Tongue (tissue), 2 donors: ENCODE measurements around the gene MYLIP. TPM values are rescaled to one million over a fixed set of nuclear protein-coding genes. Genes with fewer than 3 reads are reported as not detected.
A peak's percentile ranks its signal among the peaks of the same experiment; 100 is the strongest.

Experiments used
- DNase-seq: peaks from one replicate; pipeline ENCODE4 v3.0.0-alpha.2; 2015
- total RNA-seq: library from RNA; depleted of rRNA; stranded (reverse); fragments of >200 nt; gene quantifications from one replicate; pipeline ENCODE4 v1.2.3, GENCODE V29; 2014

Gene MYLIP
- total RNA-seq, 1 donor from 2014 or later = 68.6 TPM

DNA sequence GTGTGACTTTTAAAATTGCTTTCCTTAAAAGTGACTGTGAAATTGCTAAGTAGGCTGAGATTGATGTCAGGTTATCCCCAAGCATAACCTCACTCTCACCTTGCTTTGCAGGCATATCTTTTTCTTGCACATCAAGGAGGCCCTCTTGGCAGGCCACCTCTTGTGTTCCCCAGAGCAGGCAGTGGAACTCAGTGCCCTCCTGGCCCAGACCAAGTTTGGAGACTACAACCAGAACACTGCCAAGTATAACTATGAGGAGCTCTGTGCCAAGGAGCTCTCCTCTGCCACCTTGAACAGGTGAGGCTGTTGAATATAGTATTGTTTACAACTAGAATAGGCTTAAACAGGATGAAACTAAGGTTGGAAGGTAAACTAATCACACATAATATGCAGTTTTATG is 12.6 kb downstream of the MYLIP start:
- DNase-seq = no peak

DNA sequence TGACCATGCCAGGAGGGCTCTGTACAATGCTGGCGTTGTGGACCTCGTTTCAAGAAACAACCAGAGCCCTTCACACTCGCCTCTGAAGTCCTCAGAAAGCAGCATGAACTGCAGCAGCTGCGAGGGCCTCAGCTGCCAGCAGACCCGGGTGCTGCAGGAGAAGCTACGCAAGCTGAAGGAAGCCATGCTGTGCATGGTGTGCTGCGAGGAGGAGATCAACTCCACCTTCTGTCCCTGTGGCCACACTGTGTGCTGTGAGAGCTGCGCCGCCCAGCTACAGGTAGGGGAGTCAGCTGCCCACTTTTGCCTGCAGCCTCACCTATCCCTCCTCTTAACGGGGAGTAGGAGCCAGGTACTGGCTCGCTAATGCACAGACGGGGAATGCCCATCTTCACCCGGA is 16.2 kb downstream of the MYLIP start:
- no peak for DNase-seq

DNA sequence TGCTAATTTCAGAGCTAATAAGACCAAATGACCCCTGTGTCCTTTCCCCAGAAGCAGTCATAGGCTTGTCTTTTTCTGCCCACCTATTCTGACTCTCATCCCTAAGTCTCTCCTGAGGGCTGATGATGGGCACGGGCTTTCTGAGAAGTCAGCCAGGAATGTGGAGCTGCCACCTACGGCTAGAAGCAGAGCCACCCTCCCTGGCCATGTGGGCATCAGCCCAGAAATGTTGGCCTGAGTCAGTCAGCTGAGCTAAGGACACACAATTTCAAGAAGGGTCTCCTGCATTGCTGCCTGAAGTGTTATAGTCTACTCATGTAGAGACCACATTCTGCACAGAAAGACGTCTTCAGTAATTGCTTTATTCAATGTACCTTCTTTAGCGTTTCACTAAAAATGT is 17.1 kb downstream of the MYLIP start:
- DNase-seq = no peak

DNA sequence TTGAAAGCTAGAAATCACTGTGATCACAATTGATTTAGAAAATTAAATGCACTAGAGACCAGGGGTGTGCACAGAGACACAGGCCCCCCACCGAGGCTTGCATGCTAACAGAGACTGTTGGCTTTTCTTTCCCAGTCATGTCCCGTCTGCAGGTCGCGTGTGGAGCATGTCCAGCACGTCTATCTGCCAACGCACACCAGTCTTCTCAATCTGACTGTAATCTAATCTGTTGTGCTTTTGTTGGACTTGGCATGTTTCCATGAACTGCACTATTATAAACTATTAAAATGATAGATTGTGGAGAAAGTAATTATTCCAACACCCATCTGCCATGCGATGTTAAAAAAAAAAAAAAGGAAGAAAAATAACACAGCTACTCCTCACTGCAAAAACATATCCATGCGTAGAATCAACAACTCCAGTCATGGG is 17.7 kb downstream of the MYLIP start:
- DNase-seq = no peak

DNA sequence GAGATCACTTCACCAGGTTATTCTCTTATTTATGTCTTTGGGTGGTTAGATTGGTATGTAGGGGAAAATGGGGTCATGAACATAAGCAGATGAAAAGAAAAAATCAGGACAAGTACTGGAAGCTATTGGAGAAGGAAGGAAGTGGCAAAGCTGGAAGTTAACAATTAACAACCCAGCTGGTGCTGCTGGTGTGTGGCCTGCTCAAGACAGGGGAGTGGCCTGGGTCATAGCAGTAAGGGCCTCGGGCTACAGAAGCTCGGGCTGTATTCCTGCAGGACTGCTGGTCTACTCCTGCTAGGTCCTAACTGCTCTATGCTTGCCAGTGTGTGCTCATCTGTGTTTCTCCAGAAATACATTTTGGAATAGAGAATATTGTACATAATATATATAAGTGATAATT is 19.6 kb downstream of the MYLIP start:
- DNase-seq = no peak

DNA sequence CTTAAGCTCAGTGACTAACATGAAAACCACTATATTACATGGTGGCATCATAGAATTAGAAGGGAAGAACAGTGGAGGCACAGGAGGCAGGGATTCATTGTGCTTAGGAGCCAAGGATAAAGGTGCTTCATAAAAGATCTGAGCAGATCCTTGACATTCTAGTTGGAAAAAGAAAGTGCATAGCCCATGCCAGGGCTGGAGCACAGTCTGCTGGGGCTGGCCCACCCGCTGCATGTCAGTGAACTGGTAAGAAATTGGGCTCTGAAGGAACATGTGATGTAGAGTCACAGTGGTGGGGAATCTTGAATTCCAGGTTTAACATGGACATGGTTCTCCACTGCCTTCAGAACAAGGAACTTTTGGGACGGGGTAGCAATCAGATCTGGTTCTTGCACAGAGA is 20.4 kb downstream of the MYLIP start:
- DNase-seq = no peak

DNA sequence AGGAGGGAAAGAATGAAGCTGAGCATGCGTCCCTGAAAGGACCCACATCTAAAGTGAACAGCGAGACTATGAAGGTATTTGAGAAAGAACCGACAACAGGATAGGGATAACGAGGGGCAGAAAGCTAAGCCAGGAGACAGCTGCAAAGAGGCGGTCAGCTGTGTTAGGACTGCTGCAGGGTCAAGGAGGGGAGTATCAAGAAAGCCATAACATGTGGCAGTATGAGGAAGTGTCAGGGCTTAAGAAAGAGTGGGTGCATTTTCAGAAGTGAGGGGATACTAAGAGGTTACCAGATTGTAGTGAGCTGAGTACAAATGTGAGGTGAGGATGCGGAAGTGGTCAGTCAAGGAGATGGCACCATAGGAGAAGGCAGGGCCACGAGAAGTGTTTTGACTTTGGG is 21.2 kb downstream of the MYLIP start:
- no peak for DNase-seq

DNA sequence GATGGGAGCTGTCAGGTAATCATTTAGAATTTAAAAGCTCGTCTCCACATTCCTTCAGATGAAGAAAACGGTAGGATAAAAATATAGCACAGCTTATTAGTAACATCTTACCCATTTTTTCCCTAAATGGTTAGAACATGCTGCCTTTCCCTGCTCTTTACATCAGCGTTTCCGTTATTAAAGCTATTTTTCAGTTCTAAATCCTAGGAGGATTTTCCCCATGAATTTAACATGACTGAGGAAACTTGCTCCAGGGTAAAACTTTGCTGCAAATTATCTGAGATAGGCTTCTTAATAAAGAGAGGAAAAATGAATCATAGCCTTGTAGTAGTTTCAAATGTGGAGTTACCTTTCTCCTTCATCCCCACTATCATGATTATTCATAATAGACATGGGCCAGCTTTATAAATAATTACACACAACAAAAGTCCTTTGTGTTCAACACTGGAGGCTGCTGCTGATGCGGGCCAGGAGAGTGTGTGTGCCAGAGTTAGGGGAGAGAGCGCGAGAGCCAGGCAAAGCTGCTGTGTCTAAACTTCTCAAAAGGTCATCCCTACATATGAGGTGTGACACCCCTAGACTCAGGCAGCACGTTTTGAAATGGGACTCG is 24.4 kb downstream of the MYLIP start:
- DNase-seq = no peak

DNA sequence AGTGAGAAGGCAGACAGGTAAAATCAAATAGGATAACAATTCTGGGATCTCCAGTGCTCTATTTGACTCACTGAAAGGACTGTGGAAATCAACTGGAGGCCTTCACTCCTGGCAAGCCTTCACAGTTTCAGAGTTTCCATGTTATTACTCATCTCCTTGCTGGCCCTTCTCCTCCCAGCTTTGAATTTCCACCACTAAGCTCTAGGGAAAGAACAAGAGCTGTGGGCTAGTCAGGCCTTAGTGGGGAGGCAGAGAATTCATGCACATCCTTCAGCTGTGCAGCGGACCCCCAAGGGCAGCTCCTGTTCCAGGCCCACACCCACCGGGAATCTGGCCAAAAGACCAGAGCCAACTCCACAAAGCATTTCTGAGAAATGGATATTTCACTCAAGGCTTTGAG is 26.0 kb downstream of the MYLIP start:
- DNase-seq = peak; percentile 96

DNA sequence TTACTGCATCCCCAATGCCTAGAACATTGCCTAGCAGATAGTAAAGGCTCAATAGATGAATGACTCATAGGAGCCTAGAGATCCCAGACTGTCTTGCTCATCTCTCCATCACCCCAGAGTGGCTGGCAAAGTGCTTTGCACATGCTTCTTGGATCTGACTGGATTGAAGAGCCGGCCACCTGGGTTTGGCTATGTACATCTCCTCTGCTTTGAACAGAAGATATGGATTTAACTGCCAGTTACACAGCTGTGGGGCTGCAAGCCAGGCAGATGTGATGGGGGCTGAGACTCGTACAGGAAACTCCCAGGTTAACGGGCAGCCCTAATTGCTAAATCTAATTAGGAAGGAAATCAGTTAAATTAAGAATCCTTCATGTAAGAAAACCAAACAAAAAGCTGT is 28.6 kb downstream of the MYLIP start:
- peak; percentile 34 for DNase-seq

DNA sequence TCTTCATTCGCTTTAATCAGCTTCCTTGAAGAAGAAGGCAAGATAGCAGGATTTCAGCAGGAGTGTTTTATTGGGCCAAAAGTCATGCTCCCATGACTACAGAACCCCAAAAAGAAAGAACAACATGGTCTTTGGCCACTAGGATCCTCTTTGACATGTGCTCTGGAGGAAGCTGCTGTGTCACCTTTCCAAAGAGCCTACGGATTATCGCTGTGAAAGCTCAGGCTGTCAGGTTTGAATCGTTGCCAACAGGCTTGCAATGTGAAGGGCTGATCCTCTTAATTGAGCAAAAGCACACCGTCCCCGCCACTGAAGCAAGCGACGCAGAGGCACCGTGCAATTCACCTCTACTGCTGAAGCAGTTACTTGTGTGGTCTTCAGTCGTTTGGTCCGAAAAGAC is 29.0 kb downstream of the MYLIP start:
- peak; percentile 80 for DNase-seq

DNA sequence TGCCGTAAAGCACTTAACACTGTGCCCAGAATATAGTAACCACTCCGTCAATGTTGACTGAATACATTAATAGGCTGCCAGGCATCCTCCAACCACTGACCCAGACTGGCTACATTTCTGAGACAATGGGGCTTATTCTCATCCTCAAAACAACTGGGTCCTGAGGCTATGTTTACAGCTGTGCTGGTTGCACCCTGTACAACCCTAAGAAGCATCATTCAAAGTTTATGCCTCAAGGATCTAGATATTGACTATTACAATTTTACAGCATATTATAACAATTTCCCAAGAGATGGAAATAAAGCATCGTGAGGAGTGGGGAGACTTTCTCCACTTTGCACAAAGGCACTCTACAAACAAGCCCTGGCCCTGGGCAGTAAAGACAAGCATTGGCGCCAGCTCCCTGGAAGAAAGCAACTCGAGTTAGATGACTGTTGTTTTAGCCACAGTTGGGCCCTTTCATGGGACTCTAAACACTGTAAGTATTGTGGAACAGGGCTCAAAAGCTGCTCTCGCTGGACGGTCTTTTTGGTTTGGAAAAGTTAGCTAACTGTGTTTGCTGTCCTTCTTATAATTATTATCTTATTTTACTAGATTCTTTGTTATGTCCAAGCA is 30.2 kb downstream of the MYLIP start:
- no peak for DNase-seq

DNA sequence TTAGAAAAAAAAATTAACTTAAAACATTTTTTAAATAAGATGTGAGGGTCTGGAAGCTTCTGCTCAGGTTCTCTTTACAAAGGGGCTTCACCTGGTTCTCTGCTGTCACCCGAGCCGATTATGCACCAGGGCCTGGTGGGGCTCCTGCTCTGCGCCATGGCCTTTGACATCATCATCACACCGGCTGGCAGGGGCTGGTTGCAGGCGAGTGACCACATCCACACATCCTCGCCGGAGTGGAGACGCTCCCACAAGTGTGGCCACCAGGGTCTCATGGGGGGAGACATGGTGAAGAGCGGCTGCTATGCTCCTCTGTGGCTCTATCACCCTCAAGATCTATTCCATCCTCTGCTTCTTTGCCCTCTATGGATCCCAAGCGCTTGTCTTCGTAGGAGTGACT is 31.9 kb downstream of the MYLIP start:
- no peak for DNase-seq

DNA sequence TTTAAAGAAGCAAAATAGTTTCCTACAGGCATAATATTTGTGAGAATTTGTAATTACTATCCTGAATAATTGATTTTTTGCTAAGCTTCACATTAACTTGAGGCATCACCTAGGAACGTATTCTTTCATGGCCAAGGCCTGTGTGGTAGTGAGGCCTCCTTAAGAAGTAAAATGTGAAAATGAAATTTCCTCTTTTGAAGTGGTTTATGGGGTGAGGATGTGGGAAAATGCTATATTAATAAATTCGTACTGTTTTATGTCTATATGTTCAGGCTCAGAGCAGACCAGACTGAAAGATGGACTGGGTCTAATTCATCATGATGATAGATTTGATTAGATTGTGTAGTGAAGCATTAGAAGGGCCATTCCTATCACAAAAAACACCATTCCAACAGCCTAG is 33.1 kb downstream of the MYLIP start:
- no peak for DNase-seq

DNA sequence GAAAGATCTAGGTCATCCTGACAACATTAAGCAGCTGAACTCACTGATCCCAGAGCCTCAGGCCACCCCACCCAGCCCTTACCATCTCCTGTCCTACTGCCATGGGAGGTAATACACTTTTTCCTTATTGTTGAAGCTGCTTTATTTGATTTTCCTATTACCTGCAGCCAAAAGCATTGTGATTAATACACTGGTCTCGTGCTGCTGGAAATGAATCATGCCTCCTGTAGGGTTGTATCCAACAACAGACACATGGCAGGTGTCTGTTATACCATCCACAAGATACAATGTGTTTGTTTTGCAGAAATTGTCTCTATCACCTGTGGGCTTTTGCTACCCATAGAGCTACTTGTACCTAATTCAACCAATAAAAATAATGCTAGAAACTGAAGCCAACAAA is 34.2 kb downstream of the MYLIP start:
- DNase-seq = no peak

DNA sequence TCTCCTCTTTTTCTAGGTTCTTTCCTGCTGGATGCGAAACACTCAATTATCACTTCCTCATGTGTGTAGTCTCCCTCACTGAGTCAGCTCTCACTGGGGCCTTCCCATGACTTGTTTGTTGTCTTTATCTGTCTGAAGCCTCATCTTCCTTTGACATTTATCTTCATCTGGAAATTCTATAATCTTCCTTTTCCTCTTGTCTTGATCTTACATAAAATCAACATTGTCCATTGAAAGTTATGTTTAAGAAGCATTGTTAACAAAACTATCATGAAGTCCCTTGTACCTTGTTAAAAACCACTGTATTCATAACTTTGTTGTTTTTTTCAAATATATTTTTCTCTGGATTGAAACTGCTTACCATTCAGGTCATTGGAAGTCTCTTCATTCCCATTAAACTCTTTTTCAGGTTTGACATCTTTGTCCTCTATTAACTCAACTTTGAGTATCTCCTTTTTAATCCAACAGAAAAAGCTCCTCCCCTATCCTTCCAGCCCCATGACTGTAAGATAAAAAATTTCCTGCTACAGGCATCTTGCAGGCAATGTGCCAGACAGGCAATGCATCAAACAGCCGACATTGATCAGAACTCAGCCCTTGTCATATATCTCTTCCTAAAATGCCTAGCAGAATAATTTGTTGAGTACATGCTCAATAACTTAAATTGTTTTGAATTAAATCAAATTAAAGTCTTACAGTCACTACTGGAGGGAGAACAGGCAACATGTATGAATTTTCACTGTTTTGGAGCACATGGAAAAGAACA is 34.8 kb downstream of the MYLIP start:
- DNase-seq = no peak

DNA sequence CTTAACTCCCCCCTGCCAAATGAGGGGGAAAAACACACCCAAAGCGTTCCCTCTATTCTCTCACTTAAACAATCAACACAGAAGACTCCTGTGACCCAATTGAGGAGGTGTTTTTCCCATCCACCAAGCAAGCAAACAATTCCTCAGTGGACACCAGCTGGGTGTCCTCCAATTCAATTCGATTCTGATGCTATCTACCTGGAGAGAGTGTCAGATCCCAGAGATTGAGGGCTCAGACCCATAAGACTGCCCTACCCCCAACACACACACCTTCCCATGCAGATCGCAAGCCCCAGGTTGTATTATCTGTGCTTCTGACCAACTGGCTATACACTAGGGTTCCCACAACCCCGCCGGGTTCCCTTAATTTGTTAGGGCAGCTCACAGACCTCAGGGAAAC is 36.8 kb downstream of the MYLIP start:
- DNase-seq = no peak

DNA sequence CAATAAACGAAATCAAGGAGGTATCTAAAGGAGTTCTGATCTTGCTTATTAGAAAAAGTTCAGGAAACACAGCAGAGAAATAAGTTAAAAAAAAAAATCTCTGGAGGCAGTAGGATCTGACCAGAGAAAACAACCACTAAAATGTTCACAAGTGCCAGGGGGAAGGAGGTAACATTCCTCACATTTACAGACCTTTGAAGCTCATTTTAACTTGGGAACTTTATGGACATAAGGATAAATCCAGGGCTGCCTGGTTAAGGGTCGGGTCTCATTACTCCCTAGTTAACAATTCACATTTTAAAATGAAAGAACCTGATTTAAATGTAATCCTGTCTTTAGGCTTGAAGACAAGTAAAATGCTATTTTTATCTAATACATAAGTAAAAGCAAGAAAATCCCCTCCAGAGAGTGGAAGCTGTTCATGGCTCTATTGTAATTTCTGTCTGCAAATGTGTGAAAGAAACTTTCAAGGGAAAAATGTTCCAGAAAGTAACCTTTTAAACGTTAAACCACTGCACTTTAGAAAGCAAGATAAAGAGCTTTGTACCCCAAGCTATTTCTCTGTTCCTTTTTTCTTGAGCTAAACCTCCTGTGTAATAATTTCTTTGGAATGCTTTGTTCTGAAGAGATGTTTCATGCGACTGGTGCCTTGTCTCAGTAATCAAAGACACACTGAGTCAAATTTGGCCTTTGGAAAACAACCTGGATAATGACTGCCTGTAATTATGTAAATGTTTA is 38.2 kb downstream of the MYLIP start:
- no peak for DNase-seq

DNA sequence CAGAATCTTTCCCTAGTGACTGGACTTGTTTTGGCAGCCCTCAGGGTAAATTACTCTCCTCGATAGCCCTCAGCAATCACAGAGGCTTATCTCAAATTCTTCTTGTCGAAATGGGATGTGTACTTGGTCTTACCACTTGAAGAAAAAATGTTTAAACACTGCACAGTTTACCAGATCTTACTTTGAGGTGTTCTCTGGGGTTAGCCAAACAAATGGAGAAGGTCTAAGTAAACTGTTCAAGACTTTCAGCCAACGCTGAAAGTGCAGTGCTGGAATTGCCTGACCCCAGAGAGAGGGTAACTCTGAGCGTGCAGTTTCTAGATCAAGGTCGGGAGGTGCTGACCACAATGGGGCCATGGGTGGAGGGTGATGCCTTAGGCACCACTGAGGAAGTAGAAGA is 39.2 kb downstream of the MYLIP start:
- no peak for DNase-seq

DNA sequence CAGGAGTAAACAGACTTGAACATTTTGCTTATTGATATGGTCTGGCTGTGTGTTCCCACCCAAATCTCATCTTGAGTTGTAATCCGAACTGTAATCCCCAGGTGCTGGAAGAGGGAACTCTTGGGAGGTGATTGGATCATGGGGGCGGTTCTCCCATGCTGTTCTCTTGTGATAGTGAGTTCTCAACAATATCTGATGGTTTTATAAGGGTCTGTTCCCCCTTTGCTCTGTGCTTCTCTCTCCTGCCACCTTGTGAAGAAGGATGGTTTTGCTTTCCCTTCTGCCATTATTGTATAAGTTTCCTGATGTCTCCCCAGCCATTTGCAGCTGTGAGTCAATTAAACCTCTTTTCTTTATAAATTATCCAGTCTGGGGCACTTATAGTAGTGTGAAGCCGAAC is 40.0 kb downstream of the MYLIP start:
- peak; percentile 72 for DNase-seq

DNA sequence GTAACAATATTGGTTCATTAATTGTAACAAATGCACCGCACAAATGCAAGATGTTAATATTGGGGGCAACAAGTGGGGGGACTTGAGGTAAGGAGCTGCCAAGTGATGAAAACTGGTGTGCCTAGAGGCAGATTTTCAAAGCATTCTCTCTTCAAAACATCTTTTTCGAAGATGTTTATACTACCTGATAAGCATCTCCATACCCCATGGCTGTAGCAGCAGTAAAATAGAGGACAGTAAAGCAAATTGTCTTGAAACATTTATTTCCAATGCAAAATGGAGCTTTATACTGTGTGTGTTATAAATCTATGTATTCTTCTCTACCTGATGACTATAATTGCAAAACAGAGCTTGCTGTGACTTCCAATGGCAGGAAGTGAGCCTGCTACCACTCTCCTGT is 42.5 kb downstream of the MYLIP start:
- DNase-seq = no peak

DNA sequence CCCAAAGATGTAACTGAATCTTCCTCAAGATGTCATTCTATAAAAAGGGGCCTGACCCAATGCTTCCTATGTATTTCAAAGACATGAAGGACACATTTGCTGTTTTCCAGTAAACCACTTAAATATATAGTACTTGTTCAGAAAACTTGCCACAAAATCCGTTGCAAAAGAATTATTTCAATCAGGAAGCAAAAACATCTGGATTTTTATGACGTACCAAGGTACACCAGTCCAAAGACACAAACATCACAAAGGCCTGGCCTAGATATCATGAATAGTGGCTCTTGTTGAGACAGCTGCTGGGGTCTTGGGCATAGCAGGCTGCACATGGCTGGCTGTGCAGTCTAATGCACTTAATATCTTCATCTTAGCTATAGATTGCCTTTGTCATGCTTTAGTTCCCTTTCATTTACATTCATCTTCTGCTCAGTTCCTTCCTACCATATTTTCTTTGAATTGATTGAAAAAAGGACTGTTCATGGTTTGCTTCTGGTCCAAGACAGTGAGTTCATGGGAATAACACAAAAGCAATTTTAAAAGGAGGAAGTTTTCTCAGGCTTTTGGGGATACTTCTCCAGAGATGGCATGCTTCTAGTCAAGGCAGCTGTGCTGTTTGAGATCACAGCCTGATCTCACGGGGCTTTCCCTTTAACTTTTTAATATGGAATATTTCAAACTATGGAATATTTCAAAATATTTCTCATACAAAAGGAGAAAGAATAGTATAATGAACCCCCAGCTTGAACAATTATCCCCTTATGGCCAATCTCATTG is 44.5 kb downstream of the MYLIP start:
- peak; percentile 26 for DNase-seq
